Measurements from ENCODE around the gene ASH1L.

- TF ChIP-seq POLR2A (IDR thresholded peaks at IDR 0.05) = no peak
- no peak for TF ChIP-seq CTCF (IDR thresholded peaks at IDR 0.05)
Observed at GRCh38 chr1:155326020-155326526, 236.5 kb downstream of the ASH1L start.

All from Peyer's patch (tissue), 4 donors.